ENCODE measurements around the gene YWHAG.

DNA sequence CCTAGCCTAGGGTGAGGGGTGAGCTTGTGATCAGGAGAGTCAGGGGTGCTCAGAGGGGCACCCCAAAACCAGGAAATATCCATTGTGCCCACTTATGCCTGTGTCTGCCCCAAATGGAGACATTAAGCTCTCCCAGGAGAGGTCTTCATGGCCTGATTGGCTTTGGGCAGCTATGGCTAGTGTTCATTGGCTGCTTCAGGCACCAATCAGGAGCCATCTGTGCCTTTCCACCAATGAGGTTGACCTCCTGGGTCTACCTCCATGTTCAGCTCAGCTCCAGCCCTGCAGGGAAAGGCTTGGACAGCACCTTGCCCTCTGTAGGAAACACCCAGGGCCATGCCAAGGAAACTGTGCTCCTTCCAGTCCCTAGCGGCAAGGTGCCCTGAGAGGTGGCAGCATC lies 80.3 kb downstream of the YWHAG start:
- TF ChIP-seq SUZ12 (IDR thresholded peaks at IDR 0.05) = no peak
- TF ChIP-seq SP1 (IDR thresholded peaks at IDR 0.05) = no peak
- no peak for TF ChIP-seq FOXA1 (IDR thresholded peaks at IDR 0.05)
- no peak for TF ChIP-seq ELF4 (IDR thresholded peaks at IDR 0.05)
- no peak for TF ChIP-seq TARDBP (IDR thresholded peaks at IDR 0.05)
- no peak for TF ChIP-seq HDGF (IDR thresholded peaks at IDR 0.05; ENCODE audit: borderline replicate concordance)
